ENCODE data around the gene MARK1.

The MARK1 gene

GRCh38 chr1:220527279-220527907, 543 bp upstream of the MARK1 start (continued):
- TF ChIP-seq, protein P1, sequence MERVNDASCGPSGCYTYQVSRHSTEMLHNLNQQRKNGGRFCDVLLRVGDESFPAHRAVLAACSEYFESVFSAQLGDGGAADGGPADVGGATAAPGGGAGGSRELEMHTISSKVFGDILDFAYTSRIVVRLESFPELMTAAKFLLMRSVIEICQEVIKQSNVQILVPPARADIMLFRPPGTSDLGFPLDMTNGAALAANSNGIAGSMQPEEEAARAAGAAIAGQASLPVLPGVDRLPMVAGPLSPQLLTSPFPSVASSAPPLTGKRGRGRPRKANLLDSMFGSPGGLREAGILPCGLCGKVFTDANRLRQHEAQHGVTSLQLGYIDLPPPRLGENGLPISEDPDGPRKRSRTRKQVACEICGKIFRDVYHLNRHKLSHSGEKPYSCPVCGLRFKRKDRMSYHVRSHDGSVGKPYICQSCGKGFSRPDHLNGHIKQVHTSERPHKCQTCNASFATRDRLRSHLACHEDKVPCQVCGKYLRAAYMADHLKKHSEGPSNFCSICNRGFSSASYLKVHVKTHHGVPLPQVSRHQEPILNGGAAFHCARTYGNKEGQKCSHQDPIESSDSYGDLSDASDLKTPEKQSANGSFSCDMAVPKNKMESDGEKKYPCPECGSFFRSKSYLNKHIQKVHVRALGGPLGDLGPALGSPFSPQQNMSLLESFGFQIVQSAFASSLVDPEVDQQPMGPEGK (tag by site-specific recombination; IDR thresholded peaks at IDR 0.05) = no peak
- TF ChIP-seq ZNF292 (tag by site-specific recombination; IDR thresholded peaks at IDR 0.05; ENCODE audit: borderline replicate concordance, low read depth) (no peak), YY1 (tag by site-specific recombination; IDR thresholded peaks at IDR 0.05) (no peak), ZNF785 (tag by site-specific recombination; IDR thresholded peaks at IDR 0.05) (no peak), ZIC2 (tag by site-specific recombination; IDR thresholded peaks at IDR 0.05) (no peak), AEBP2 (tag by site-specific recombination; IDR thresholded peaks at IDR 0.05; ENCODE audit: borderline replicate concordance) (no peak), KLF16 (tag by site-specific recombination; IDR thresholded peaks at IDR 0.05) (no peak), ZNF184 (tag by site-specific recombination; IDR thresholded peaks at IDR 0.05) (no peak), PRDM4 (tag by site-specific recombination; IDR thresholded peaks at IDR 0.05) (no peak), ZNF366 (tag by site-specific recombination; conservative IDR thresholded peaks at IDR 0.05) (peak; percentile 83; the same call in 1 of the 2 replicates), ZNF350 (tag by site-specific recombination; IDR thresholded peaks at IDR 0.05) (no peak), ZNF596 (tag by site-specific recombination; IDR thresholded peaks at IDR 0.05) (no peak), ZNF670 (tag by site-specific recombination; IDR thresholded peaks at IDR 0.05; ENCODE audit: low read depth) (no peak), ZBTB20 (tag by site-specific recombination; IDR thresholded peaks at IDR 0.05) (peak; percentile 58), GLI2 (tag by site-specific recombination; IDR thresholded peaks at IDR 0.05; ENCODE audit: borderline replicate concordance, low read depth) (no peak), ZSCAN30 (tag by site-specific recombination; IDR thresholded peaks at IDR 0.05) (peak; percentile 71), ZNF394 (tag by site-specific recombination; IDR thresholded peaks at IDR 0.05; ENCODE audit: borderline replicate concordance) (peak; percentile 51; the same call in 1 of the 2 replicates), ZNF146 (tag by site-specific recombination; IDR thresholded peaks at IDR 0.05) (no peak), ZNF521 (tag by site-specific recombination; IDR thresholded peaks at IDR 0.05) (no peak), HOXC10 (CRISPR knock-in tag; IDR thresholded peaks at IDR 0.05) (no peak), ZNF16 (tag by site-specific recombination; IDR thresholded peaks at IDR 0.05; ENCODE audit: low read depth) (no peak), ZNF843 (tag by site-specific recombination; IDR thresholded peaks at IDR 0.05) (no peak), ZNF335 (tag by site-specific recombination; conservative IDR thresholded peaks at IDR 0.05) (peak; percentile 94), ZNF664 (tag by site-specific recombination; IDR thresholded peaks at IDR 0.05) (no peak), ZNF837 (tag by site-specific recombination; IDR thresholded peaks at IDR 0.05) (no peak), HIC1 (tag by site-specific recombination; IDR thresholded peaks at IDR 0.05) (no peak), SCRT1 (tag by site-specific recombination; IDR thresholded peaks at IDR 0.05; ENCODE audit: borderline replicate concordance) (no peak), ZNF701 (tag by site-specific recombination; IDR thresholded peaks at IDR 0.05) (no peak)
- TF ChIP-seq, protein P2, sequence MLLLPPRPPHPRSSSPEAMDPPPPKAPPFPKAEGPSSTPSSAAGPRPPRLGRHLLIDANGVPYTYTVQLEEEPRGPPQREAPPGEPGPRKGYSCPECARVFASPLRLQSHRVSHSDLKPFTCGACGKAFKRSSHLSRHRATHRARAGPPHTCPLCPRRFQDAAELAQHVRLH (tag by site-specific recombination; IDR thresholded peaks at IDR 0.05) = peak; percentile 97; the same call in 1 of the 2 replicates
- TF ChIP-seq, protein P3, sequence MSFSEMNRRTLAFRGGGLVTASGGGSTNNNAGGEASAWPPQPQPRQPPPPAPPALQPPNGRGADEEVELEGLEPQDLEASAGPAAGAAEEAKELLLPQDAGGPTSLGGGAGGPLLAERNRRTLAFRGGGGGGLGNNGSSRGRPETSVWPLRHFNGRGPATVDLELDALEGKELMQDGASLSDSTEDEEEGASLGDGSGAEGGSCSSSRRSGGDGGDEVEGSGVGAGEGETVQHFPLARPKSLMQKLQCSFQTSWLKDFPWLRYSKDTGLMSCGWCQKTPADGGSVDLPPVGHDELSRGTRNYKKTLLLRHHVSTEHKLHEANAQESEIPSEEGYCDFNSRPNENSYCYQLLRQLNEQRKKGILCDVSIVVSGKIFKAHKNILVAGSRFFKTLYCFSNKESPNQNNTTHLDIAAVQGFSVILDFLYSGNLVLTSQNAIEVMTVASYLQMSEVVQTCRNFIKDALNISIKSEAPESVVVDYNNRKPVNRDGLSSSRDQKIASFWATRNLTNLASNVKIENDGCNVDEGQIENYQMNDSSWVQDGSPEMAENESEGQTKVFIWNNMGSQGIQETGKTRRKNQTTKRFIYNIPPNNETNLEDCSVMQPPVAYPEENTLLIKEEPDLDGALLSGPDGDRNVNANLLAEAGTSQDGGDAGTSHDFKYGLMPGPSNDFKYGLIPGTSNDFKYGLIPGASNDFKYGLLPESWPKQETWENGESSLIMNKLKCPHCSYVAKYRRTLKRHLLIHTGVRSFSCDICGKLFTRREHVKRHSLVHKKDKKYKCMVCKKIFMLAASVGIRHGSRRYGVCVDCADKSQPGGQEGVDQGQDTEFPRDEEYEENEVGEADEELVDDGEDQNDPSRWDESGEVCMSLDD (tag by site-specific recombination; IDR thresholded peaks at IDR 0.05) = no peak

Data from HEK293 (cell line).